ENCODE results near the gene NEDD9.

GRCh38 chr6:11248974-11249761, 16.7 kb upstream of the NEDD9 start:
- TF ChIP-seq SETDB1 (IDR thresholded peaks at IDR 0.05; ENCODE audit: insufficient read length, low read length) (no peak), GLI4 (tag by site-specific recombination; IDR thresholded peaks at IDR 0.05) (no peak), INSM2 (tag by site-specific recombination; IDR thresholded peaks at IDR 0.05) (no peak), CTCF (tag by site-specific recombination; IDR thresholded peaks at IDR 0.05) (no peak)
